GM21786 (cell line): ENCODE measurements around the gene CLK2.
"Not testable (repeated sequence)": the region's sequence is repeated elsewhere in the genome, so short reads cannot be mapped to it uniquely, and the experiment has no call there.

Experiments used
- ATAC-seq: cut with Tn5 transposase; IDR thresholded peaks from one replicate; pipeline ENCODE4 v1.9.1; 2021; ENCODE audit not compliant: unreplicated experiment

Gene CLK2

GRCh38 chr1:155244368-155245162 is 28.7 kb downstream of the CLK2 start:
- peak; percentile 85 for ATAC-seq

- no peak for ATAC-seq
These were observed 30.4 kb downstream of the CLK2 start for GRCh38 chr1:155242805-155243358.

GRCh38 chr1:155241841-155242264 is 31.5 kb downstream of the CLK2 start:
- ATAC-seq = no peak

- ATAC-seq = peak; percentile 39
These were observed 32.1 kb downstream of the CLK2 start for GRCh38 chr1:155241069-155241679.

- no peak for ATAC-seq
These were observed 36.9 kb downstream of the CLK2 start for GRCh38 chr1:155236451-155236850.

GRCh38 chr1:155235375-155235774 is 37.9 kb downstream of the CLK2 start:
- not testable (repeated sequence) for ATAC-seq

- not testable (repeated sequence) for ATAC-seq
These were observed 39.8 kb downstream of the CLK2 start for GRCh38 chr1:155233502-155233901.

- not testable (repeated sequence) for ATAC-seq
These were observed 41.0 kb downstream of the CLK2 start for GRCh38 chr1:155232001-155232978.

GRCh38 chr1:155231302-155231701 is 42.0 kb downstream of the CLK2 start:
- not testable (repeated sequence) for ATAC-seq

GRCh38 chr1:155228096-155228427 is 45.2 kb downstream of the CLK2 start:
- no peak for ATAC-seq

- ATAC-seq = peak; percentile 88
These were observed 45.8 kb downstream of the CLK2 start for GRCh38 chr1:155227261-155228095.

- ATAC-seq = no peak
These were observed 46.4 kb downstream of the CLK2 start for GRCh38 chr1:155226910-155227260.

- ATAC-seq = peak; percentile 34
These were observed 47.0 kb downstream of the CLK2 start for GRCh38 chr1:155226188-155226909.

- not testable (repeated sequence) for ATAC-seq
These were observed 47.9 kb downstream of the CLK2 start for GRCh38 chr1:155225404-155225759.

GRCh38 chr1:155223047-155223446 is 50.3 kb downstream of the CLK2 start:
- ATAC-seq = no peak

GRCh38 chr1:155220211-155220965 is 52.9 kb downstream of the CLK2 start:
- ATAC-seq = not testable (repeated sequence)

- ATAC-seq = no peak
These were observed 53.7 kb downstream of the CLK2 start for GRCh38 chr1:155219592-155220031.

GRCh38 chr1:155218854-155219591 is 54.3 kb downstream of the CLK2 start:
- no peak for ATAC-seq
